ENCODE measurements around the gene EPHB1.
"Not testable (repeated sequence)": the region's sequence is repeated elsewhere in the genome, so short reads cannot be mapped to it uniquely, and the experiment has no call there.

The EPHB1 gene

GRCh38 chr3:135000465-135000864 is 205.4 kb downstream of the EPHB1 start:
- H3K18ac ChIP-seq (ENCODE audit: low read length) = no peak overlapping the region
- H3K4me1 ChIP-seq (ENCODE audit: control insufficient read depth, low read depth, low read length) = no peaks in the 10 kb centered on the region
- no peak overlapping the region for H3K4ac ChIP-seq (ENCODE audit: low read depth, low read length)
- no peaks in the 10 kb centered on the region for H3K79me2 ChIP-seq (ENCODE audit: control insufficient read depth, insufficient read depth, low read length)
- no peak for DNase-seq
- no peak overlapping the region for H3K9ac ChIP-seq (ENCODE audit: low read length)
- no peak overlapping the region for H3K23ac ChIP-seq (ENCODE audit: low read length)
- H3K27ac ChIP-seq (ENCODE audit: low read depth, low read length) = no peak overlapping the region
- H3K4me3 ChIP-seq (ENCODE audit: low read length) = no peak overlapping the region
- no peaks in the 10 kb centered on the region for H3K79me1 ChIP-seq (ENCODE audit: low read length)
- no peak overlapping the region for H2BK120ac ChIP-seq (ENCODE audit: low read depth, low read length)
- no peak overlapping the region for H3K56ac ChIP-seq (ENCODE audit: low read length)
- no peak overlapping the region for H2AK5ac ChIP-seq (ENCODE audit: low read length)
- no peak overlapping the region for H2BK15ac ChIP-seq (replicated peaks; ENCODE audit: low read depth)
- no peak overlapping the region for H3K4me2 ChIP-seq (ENCODE audit: low read length)
- H3K36me3 ChIP-seq (ENCODE audit: control insufficient read depth, insufficient read depth, low read length) = no peaks in the 10 kb centered on the region
- H4K5ac ChIP-seq (ENCODE audit: low read length) = no peak overlapping the region
- no peak overlapping the region for H4K8ac ChIP-seq (ENCODE audit: low read depth, low read length)
- no peak overlapping the region for H2BK5ac ChIP-seq (ENCODE audit: low read length)
- 100% methylated on average over 2 of the region's 4 CpGs for WGBS (ENCODE audit: extremely low coverage, insufficient coverage, low lambda C conversion rate)
- H3K27me3 ChIP-seq (ENCODE audit: insufficient read depth, low read length, poor library complexity) = no peaks in the 10 kb centered on the region

GRCh38 chr3:135005616-135006015 is 210.6 kb downstream of the EPHB1 start:
- H4K8ac ChIP-seq (ENCODE audit: low read depth, low read length); H3K18ac ChIP-seq (ENCODE audit: low read length); H3K79me2 ChIP-seq (ENCODE audit: control insufficient read depth, insufficient read depth, low read length); H3K4ac ChIP-seq (ENCODE audit: low read depth, low read length); DNase-seq; H3K23ac ChIP-seq (ENCODE audit: low read length); H3K36me3 ChIP-seq (ENCODE audit: control insufficient read depth, insufficient read depth, low read length); H3K56ac ChIP-seq (ENCODE audit: low read length); H3K79me1 ChIP-seq (ENCODE audit: low read length); H2BK15ac ChIP-seq (replicated peaks; ENCODE audit: low read depth); H2BK120ac ChIP-seq (ENCODE audit: low read depth, low read length); H3K27me3 ChIP-seq (ENCODE audit: insufficient read depth, low read length, poor library complexity); H3K4me2 ChIP-seq (ENCODE audit: low read length); H3K4me3 ChIP-seq (ENCODE audit: low read length); H2AK5ac ChIP-seq (ENCODE audit: low read length); H3K27ac ChIP-seq (ENCODE audit: low read depth, low read length); H3K4me1 ChIP-seq (ENCODE audit: control insufficient read depth, low read depth, low read length); H4K5ac ChIP-seq (ENCODE audit: low read length); H2BK5ac ChIP-seq (ENCODE audit: low read length); H3K9ac ChIP-seq (ENCODE audit: low read length): not testable (repeated sequence)
- WGBS (ENCODE audit: extremely low coverage, insufficient coverage, low lambda C conversion rate) = no CpG with 5 or more reads among the region's 19 CpGs

GRCh38 chr3:135007607-135008006 is 212.5 kb downstream of the EPHB1 start:
- Histone ChIP-seq H2BK5ac (ENCODE audit: low read length) (no peak overlapping the region), H3K4me2 (ENCODE audit: low read length) (no peak overlapping the region), H3K23ac (ENCODE audit: low read length) (no peak overlapping the region), H3K18ac (ENCODE audit: low read length) (no peak overlapping the region), H3K27me3 (ENCODE audit: insufficient read depth, low read length, poor library complexity) (no peaks in the 10 kb centered on the region), H3K79me1 (ENCODE audit: low read length) (no peaks in the 10 kb centered on the region), H3K36me3 (ENCODE audit: control insufficient read depth, insufficient read depth, low read length) (no peaks in the 10 kb centered on the region), H3K4me1 (ENCODE audit: control insufficient read depth, low read depth, low read length) (no peaks in the 10 kb centered on the region), H3K79me2 (ENCODE audit: control insufficient read depth, insufficient read depth, low read length) (no peaks in the 10 kb centered on the region), H4K5ac (ENCODE audit: low read length) (no peak overlapping the region), H2AK5ac (ENCODE audit: low read length) (no peak overlapping the region), H3K56ac (ENCODE audit: low read length) (no peak overlapping the region), H2BK15ac (replicated peaks; ENCODE audit: low read depth) (no peak overlapping the region), H4K8ac (ENCODE audit: low read depth, low read length) (no peak overlapping the region), H3K27ac (ENCODE audit: low read depth, low read length) (no peak overlapping the region), H3K4me3 (ENCODE audit: low read length) (no peak overlapping the region), H3K9ac (ENCODE audit: low read length) (no peak overlapping the region), H3K4ac (ENCODE audit: low read depth, low read length) (no peak overlapping the region), H2BK120ac (ENCODE audit: low read depth, low read length) (no peak overlapping the region)
- WGBS (ENCODE audit: extremely low coverage, insufficient coverage, low lambda C conversion rate) = no CpG with 5 or more reads among the region's 7 CpGs
- no peak for DNase-seq

- no peak overlapping the region for H2BK5ac ChIP-seq (ENCODE audit: low read length)
- no peak overlapping the region for H3K56ac ChIP-seq (ENCODE audit: low read length)
- no peaks in the 10 kb centered on the region for H3K27me3 ChIP-seq (ENCODE audit: insufficient read depth, low read length, poor library complexity)
- no peak overlapping the region for H2AK5ac ChIP-seq (ENCODE audit: low read length)
- H3K79me1 ChIP-seq (ENCODE audit: low read length) = no peaks in the 10 kb centered on the region
- no peak overlapping the region for H2BK15ac ChIP-seq (replicated peaks; ENCODE audit: low read depth)
- no peak overlapping the region for H3K27ac ChIP-seq (ENCODE audit: low read depth, low read length)
- no peak for DNase-seq
- H3K23ac ChIP-seq (ENCODE audit: low read length) = no peak overlapping the region
- H3K4me2 ChIP-seq (ENCODE audit: low read length) = no peak overlapping the region
- H3K9ac ChIP-seq (ENCODE audit: low read length) = no peak overlapping the region
- no peaks in the 10 kb centered on the region for H3K4me1 ChIP-seq (ENCODE audit: control insufficient read depth, low read depth, low read length)
- no peaks in the 10 kb centered on the region for H3K36me3 ChIP-seq (ENCODE audit: control insufficient read depth, insufficient read depth, low read length)
- no peak overlapping the region for H2BK120ac ChIP-seq (ENCODE audit: low read depth, low read length)
- no peak overlapping the region for H3K4me3 ChIP-seq (ENCODE audit: low read length)
- H3K4ac ChIP-seq (ENCODE audit: low read depth, low read length) = no peak overlapping the region
- H3K18ac ChIP-seq (ENCODE audit: low read length) = no peak overlapping the region
- H4K5ac ChIP-seq (ENCODE audit: low read length) = no peak overlapping the region
- WGBS (ENCODE audit: extremely low coverage, insufficient coverage, low lambda C conversion rate) = no CpG with 5 or more reads among the region's 2 CpGs
- H3K79me2 ChIP-seq (ENCODE audit: control insufficient read depth, insufficient read depth, low read length) = no peaks in the 10 kb centered on the region
- no peak overlapping the region for H4K8ac ChIP-seq (ENCODE audit: low read depth, low read length)
These were observed 213.3 kb downstream of the EPHB1 start for GRCh38 chr3:135008326-135008725.

- WGBS (ENCODE audit: extremely low coverage, insufficient coverage, low lambda C conversion rate) = no CpG with 5 or more reads among the region's 2 CpGs
- H2AK5ac ChIP-seq (ENCODE audit: low read length) = no peak overlapping the region
- no peak for DNase-seq
These were observed 214.0 kb downstream of the EPHB1 start for GRCh38 chr3:135009014-135009413.

GRCh38 chr3:135012101-135012500 is 217.0 kb downstream of the EPHB1 start:
- Histone ChIP-seq H3K4me1 (ENCODE audit: control insufficient read depth, low read depth, low read length) (no peaks in the 10 kb centered on the region), H3K4ac (ENCODE audit: low read depth, low read length) (no peak overlapping the region), H3K56ac (ENCODE audit: low read length) (no peak overlapping the region), H3K18ac (ENCODE audit: low read length) (no peak overlapping the region), H3K27me3 (ENCODE audit: insufficient read depth, low read length, poor library complexity) (no peaks in the 10 kb centered on the region), H3K9ac (ENCODE audit: low read length) (no peak overlapping the region), H3K23ac (ENCODE audit: low read length) (no peak overlapping the region), H3K27ac (ENCODE audit: low read depth, low read length) (no peak overlapping the region), H3K79me2 (ENCODE audit: control insufficient read depth, insufficient read depth, low read length) (no peaks in the 10 kb centered on the region), H3K4me2 (ENCODE audit: low read length) (no peak overlapping the region), H2BK5ac (ENCODE audit: low read length) (no peak overlapping the region), H4K8ac (ENCODE audit: low read depth, low read length) (no peak overlapping the region), H3K4me3 (ENCODE audit: low read length) (no peak overlapping the region), H3K79me1 (ENCODE audit: low read length) (no peaks in the 10 kb centered on the region), H2BK15ac (replicated peaks; ENCODE audit: low read depth) (no peak overlapping the region), H4K5ac (ENCODE audit: low read length) (no peak overlapping the region), H2AK5ac (ENCODE audit: low read length) (no peak overlapping the region), H3K36me3 (ENCODE audit: control insufficient read depth, insufficient read depth, low read length) (no peaks in the 10 kb centered on the region), H2BK120ac (ENCODE audit: low read depth, low read length) (no peak overlapping the region)
- DNase-seq = no peak
- no CpG with 5 or more reads among the region's 3 CpGs for WGBS (ENCODE audit: extremely low coverage, insufficient coverage, low lambda C conversion rate)

More at GRCh38 chr3:135009014-135009413, 214.0 kb downstream of the EPHB1 start:
- H2BK5ac ChIP-seq (ENCODE audit: low read length) = no peak overlapping the region
- no peak overlapping the region for H4K5ac ChIP-seq (ENCODE audit: low read length)
- H3K56ac ChIP-seq (ENCODE audit: low read length) = no peak overlapping the region
- H4K8ac ChIP-seq (ENCODE audit: low read depth, low read length) = no peak overlapping the region
- H3K79me1 ChIP-seq (ENCODE audit: low read length) = no peaks in the 10 kb centered on the region
- no peaks in the 10 kb centered on the region for H3K79me2 ChIP-seq (ENCODE audit: control insufficient read depth, insufficient read depth, low read length)
- no peak overlapping the region for H3K4ac ChIP-seq (ENCODE audit: low read depth, low read length)
- no peak overlapping the region for H3K23ac ChIP-seq (ENCODE audit: low read length)
- H3K4me1 ChIP-seq (ENCODE audit: control insufficient read depth, low read depth, low read length) = no peaks in the 10 kb centered on the region
- no peak overlapping the region for H2BK120ac ChIP-seq (ENCODE audit: low read depth, low read length)
- no peak overlapping the region for H3K4me2 ChIP-seq (ENCODE audit: low read length)
- no peak overlapping the region for H3K27ac ChIP-seq (ENCODE audit: low read depth, low read length)
- no peaks in the 10 kb centered on the region for H3K27me3 ChIP-seq (ENCODE audit: insufficient read depth, low read length, poor library complexity)
- no peak overlapping the region for H3K9ac ChIP-seq (ENCODE audit: low read length)
- no peaks in the 10 kb centered on the region for H3K36me3 ChIP-seq (ENCODE audit: control insufficient read depth, insufficient read depth, low read length)
- no peak overlapping the region for H2BK15ac ChIP-seq (replicated peaks; ENCODE audit: low read depth)
- no peak overlapping the region for H3K4me3 ChIP-seq (ENCODE audit: low read length)
- H3K18ac ChIP-seq (ENCODE audit: low read length) = no peak overlapping the region

All from mesendoderm (in vitro differentiated cells).